Transverse colon (tissue), 4 donors: Measurements from ENCODE around the gene GOT2.

Experiments
- CTCF ChIP-seq, 5 experiments: fragments of 200-600 bp in 3 of 5; fragments of 450-650 bp in 2 of 5; sonication (generic) in 3 of 5; IDR thresholded peaks; 1 replicate in 2 of 5; 2 replicates in 3 of 5; pipeline ENCODE4 v1.5.1; 2016 to 2017; ENCODE audit warnings: antibody characterized with exemption in 5 of 5, inconsistent platforms in 3 of 5, mild to moderate bottlenecking in 2 of 5, moderate library complexity in 1 of 5
- POLR2A ChIP-seq: fragments of 450-650 bp; IDR thresholded peaks from one replicate; pipeline ENCODE4 v1.6.1; 2016; ENCODE audit warnings: antibody characterized with exemption, mild to moderate bottlenecking, moderate library complexity
- POLR2AphosphoS5 ChIP-seq, 3 donors: sonication (generic); formaldehyde crosslinking; IDR thresholded peaks; one replicate each; pipeline ENCODE4 v1.6.1; 2016; ENCODE audit warnings: antibody characterized with exemption in 3 of 3

- no peak for TF ChIP-seq CTCF (IDR thresholded peaks at IDR 0.05)
- TF ChIP-seq POLR2A = no peak
- TF ChIP-seq POLR2AphosphoS5 (IDR thresholded peaks at IDR 0.05) = no peak
Observed at GRCh38 chr16:58695368-58695767, 38.7 kb downstream of the GOT2 start.
